Keratinocyte (primary cell): ENCODE measurements around the gene SP1. TPM values are rescaled to one million over a fixed set of nuclear protein-coding genes. Genes with fewer than 3 reads are reported as not detected.

Experiments used
- DNase-seq: peaks from one replicate; pipeline ENCODE4 v3.0.0-alpha.2; 2011; ENCODE audit warnings: low read depth, missing footprints, low spot score
- FAIRE-seq: peaks from 2 replicates; lab custom pipeline; 2011; peaks lifted over from hg19 to GRCh38; lab: Jason Lieb, UNC
- H2AFZ ChIP-seq: 2 replicates; pipeline ENCODE4 v1.6.0; 2012; ENCODE audit warnings: low read length, control low read depth, inconsistent platforms; ENCODE audit not compliant: control insufficient read depth
- H3K27ac ChIP-seq: 2 replicates; pipeline ENCODE4 v1.5.1; 2011; ENCODE audit warnings: low read length; ENCODE audit not compliant: control insufficient read depth, insufficient read depth
- H3K27me3 ChIP-seq: 3 replicates; pipeline ENCODE4 v1.6.0; 2011; ENCODE audit warnings: low read length; ENCODE audit not compliant: control insufficient read depth, insufficient read depth; ENCODE audit errors: extremely low read depth
- H3K36me3 ChIP-seq, 2 experiments: 2 replicates in 1 of 2; 3 replicates in 1 of 2; pipeline ENCODE4 v1.5.1; 2011; ENCODE audit warnings: low read length in 2 of 2, mild to moderate bottlenecking in 1 of 2; ENCODE audit not compliant: control insufficient read depth in 2 of 2, insufficient read depth in 2 of 2; ENCODE audit errors: extremely low read depth in 1 of 2
- H3K4me1 ChIP-seq: 3 replicates; pipeline ENCODE4 v1.5.1; 2011; ENCODE audit warnings: low read length; ENCODE audit not compliant: control insufficient read depth, insufficient read depth; ENCODE audit errors: extremely low read depth
- H3K4me2 ChIP-seq: 3 replicates; pipeline ENCODE4 v1.6.0; 2011; ENCODE audit warnings: low read depth, low read length; ENCODE audit not compliant: control insufficient read depth, insufficient read depth; ENCODE audit errors: extremely low read depth
- H3K4me3 ChIP-seq, 3 experiments: fragments of 200-600 bp in 1 of 3; sonication (generic) in 1 of 3; 2 replicates in 2 of 3; 3 replicates in 1 of 3; pipeline ENCODE4 v1.5.1; 2011 to 2016; ENCODE audit warnings: low read length in 3 of 3, mild to moderate bottlenecking in 3 of 3, control low read depth in 2 of 3, inconsistent platforms in 1 of 3, low read depth in 1 of 3, mixed read lengths in 1 of 3, mixed run types in 1 of 3, moderate library complexity in 1 of 3; ENCODE audit not compliant: control insufficient read depth in 2 of 3, insufficient read depth in 2 of 3; ENCODE audit errors: extremely low read depth in 1 of 3
- H3K79me2 ChIP-seq: 2 replicates; pipeline ENCODE4 v1.6.0; 2012; ENCODE audit warnings: low read length; ENCODE audit not compliant: control insufficient read depth, insufficient read depth
- H3K9ac ChIP-seq: 3 replicates; pipeline ENCODE4 v1.6.0; 2011; ENCODE audit warnings: low read length; ENCODE audit not compliant: control insufficient read depth, insufficient read depth; ENCODE audit errors: extremely low read depth
- H3K9me1 ChIP-seq: 3 replicates; pipeline ENCODE4 v1.6.0; 2011; ENCODE audit warnings: low read length; ENCODE audit not compliant: control insufficient read depth, insufficient read depth; ENCODE audit errors: extremely low read depth
- H3K9me3 ChIP-seq: 2 replicates; pipeline ENCODE4 v1.5.1; 2012; ENCODE audit warnings: low read depth, low read length; ENCODE audit not compliant: control insufficient read depth
- H4K20me1 ChIP-seq: 3 replicates; pipeline ENCODE4 v1.6.0; 2011; ENCODE audit warnings: low read length; ENCODE audit not compliant: control insufficient read depth, insufficient read depth; ENCODE audit errors: extremely low read depth
- CTCF ChIP-seq, 3 experiments: IDR thresholded peaks in 1 of 3; conservative IDR thresholded peaks in 1 of 3; optimal IDR thresholded peaks in 1 of 3; 2 replicates in 2 of 3; 3 replicates in 1 of 3; pipeline versions ENCODE3 to v1.5.1; 2011; ENCODE audit warnings: low read length in 3 of 3, mild to moderate bottlenecking in 3 of 3, moderate library complexity in 2 of 3, control low read depth in 1 of 3, inconsistent platforms in 1 of 3; ENCODE audit not compliant: insufficient read depth in 2 of 3; ENCODE audit errors: extremely low read depth in 1 of 3
- EZH2 ChIP-seq: IDR thresholded peaks from one replicate; pipeline ENCODE4 v1.6.1; 2012; ENCODE audit warnings: inconsistent platforms, mild to moderate bottlenecking, low read length, moderate library complexity
- dilution Hi-C: fragments of 300-500 bp; cut with MboI; formaldehyde crosslinking; loops from one replicate; pipeline ENCODE4 v1.7.0; 2020; ENCODE audit warnings: low sequenced_read_pairs; ENCODE audit not compliant: extremely low pct_ligation_motif_present
- polyA plus RNA-seq, 5 experiments: library from polyadenylated mRNA; depleted of rRNA in 3 of 5; stranded (reverse) in 3 of 5; stranded (forward) in 1 of 5; unstranded in 1 of 5; fragments of >200 nt; gene quantifications; 1 replicate in 1 of 5; 2 replicates in 3 of 5; 3 replicates in 1 of 5; pipeline versions ENCODE4 v1.2.1 to v1.2.3, GENCODE V29; 2011 to 2012; ENCODE audit warnings: missing spikeins in 2 of 5, low read depth in 1 of 5, low replicate concordance in 1 of 5

SP1 gene
- polyA plus RNA-seq, 1 donor (not counting 4 experiments of a cell fraction or from before 2014, with no cell fraction given): 30.7 TPM

- no peak overlapping the region for H3K27ac ChIP-seq
- no peaks in the 10 kb centered on the region for H3K79me2 ChIP-seq
- dilution Hi-C loops: no loop called here
- H3K9me1 ChIP-seq: no peaks in the 10 kb centered on the region
- peaks cover 3% of the 10 kb centered on the region for H3K27me3 ChIP-seq
- DNase-seq (no peak), FAIRE-seq (no peak)
- TF ChIP-seq CTCF (optimal IDR thresholded peaks at IDR 0.05 in 1 of 3, IDR thresholded peaks at IDR 0.05 in 1 of 3, conservative IDR thresholded peaks at IDR 0.05 in 1 of 3; ENCODE audit: extremely low read depth in 1 of 3, insufficient read depth in 2 of 3, low read length in 3 of 3) (no peak), EZH2 (no peak)
- peak overlapping the region in 1 of 3 experiments; percentile 85 for H3K4me3 ChIP-seq
- H3K36me3 ChIP-seq: no peaks in the 10 kb centered on the region
- no peaks in the 10 kb centered on the region for H3K9me3 ChIP-seq
- H3K4me1 ChIP-seq: peaks cover 4% of the 10 kb centered on the region
- H2AFZ ChIP-seq: no peak overlapping the region
- H3K4me2 ChIP-seq: peak overlapping the region; percentile 96
- H4K20me1 ChIP-seq: no peaks in the 10 kb centered on the region
- H3K9ac ChIP-seq: no peak overlapping the region
These were observed 34.3 kb upstream of the SP1 start for GRCh38 chr12:53345486-53346188.

GRCh38 chr12:53346491-53346890, 33.5 kb upstream of the SP1 start:
- no peaks in the 10 kb centered on the region for H3K27me3 ChIP-seq
- H3K36me3 ChIP-seq: no peaks in the 10 kb centered on the region
- peaks cover 4% of the 10 kb centered on the region for H3K4me1 ChIP-seq
- FAIRE-seq: no peak
- H3K79me2 ChIP-seq: no peaks in the 10 kb centered on the region
- no peaks in the 10 kb centered on the region for H3K9me3 ChIP-seq
- TF ChIP-seq CTCF (optimal IDR thresholded peaks at IDR 0.05 in 1 of 3, IDR thresholded peaks at IDR 0.05 in 1 of 3, conservative IDR thresholded peaks at IDR 0.05 in 1 of 3; ENCODE audit: extremely low read depth in 1 of 3, insufficient read depth in 2 of 3, low read length in 3 of 3) (no peak), EZH2 (no peak)
- no peaks in the 10 kb centered on the region for H3K9me1 ChIP-seq
- dilution Hi-C loops: no loop called here
- no peak overlapping the region for H3K9ac ChIP-seq
- H2AFZ ChIP-seq: no peak overlapping the region
- DNase-seq: no peak
- no peak overlapping the region for H3K27ac ChIP-seq
- no peaks in the 10 kb centered on the region for H4K20me1 ChIP-seq
- H3K4me3 ChIP-seq: no peak overlapping the region
- H3K4me2 ChIP-seq: no peak overlapping the region
